ENCODE data around the gene KCNH4.
A peak's percentile ranks its signal among the peaks of the same experiment; 100 is the strongest.
"Not testable (repeated sequence)": the region's sequence is repeated elsewhere in the genome, so short reads cannot be mapped to it uniquely, and the experiment has no call there.

Gene KCNH4

DNA sequence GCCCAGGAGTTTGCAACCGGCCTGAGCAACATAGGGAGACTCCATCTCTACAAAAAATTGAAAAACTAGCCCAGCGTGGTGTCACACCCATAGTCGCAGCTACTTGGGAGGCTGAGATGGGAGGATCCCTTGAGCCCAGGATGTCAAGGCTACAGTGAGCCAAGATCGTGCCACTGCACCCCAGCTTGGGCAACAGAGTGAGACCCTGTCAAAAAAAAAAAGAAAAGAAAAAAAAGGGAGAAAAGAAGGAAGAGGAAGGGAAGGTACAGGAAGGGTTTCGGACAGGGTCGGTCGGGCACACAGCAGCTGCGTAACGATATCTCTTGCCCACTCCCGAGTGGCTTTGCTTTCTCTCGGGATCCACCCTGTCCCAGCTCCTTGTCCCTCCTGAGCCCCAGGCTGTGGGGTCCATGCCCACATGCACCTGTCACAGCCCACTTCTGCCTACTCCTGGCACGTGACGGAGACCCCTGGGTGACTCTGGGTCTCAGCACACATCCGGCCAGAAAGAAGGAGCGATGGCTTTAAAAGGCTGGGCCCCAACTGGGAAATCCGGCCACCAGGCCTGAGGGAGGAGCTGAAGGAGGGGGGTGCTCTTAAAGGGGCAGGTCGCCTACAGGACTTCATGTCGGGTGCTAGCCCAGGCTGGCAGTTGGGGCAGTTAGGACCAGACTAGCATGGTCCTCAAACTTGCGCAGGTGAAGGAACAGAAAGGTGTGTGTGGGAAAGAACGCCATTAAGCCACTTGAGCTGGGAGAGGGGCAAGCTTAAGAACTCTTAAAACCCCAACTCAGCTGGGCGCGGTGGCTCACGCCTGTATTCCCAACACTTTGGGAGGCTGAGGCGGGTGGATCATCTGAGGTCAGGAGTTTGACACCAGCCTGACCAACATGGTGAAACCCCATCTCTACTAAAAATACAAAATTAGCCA, 13.3 kb upstream of the KCNH4 start, which contains the start of gene GHDC:
TSS of gene GHDC (minus strand) at position 526 of the 931 bp plus-strand sequence. CDS start 913 bp downstream, outside the sequence.
- peak; percentile 90 for DNase-seq (ENCODE audit: low spot score)

DNA sequence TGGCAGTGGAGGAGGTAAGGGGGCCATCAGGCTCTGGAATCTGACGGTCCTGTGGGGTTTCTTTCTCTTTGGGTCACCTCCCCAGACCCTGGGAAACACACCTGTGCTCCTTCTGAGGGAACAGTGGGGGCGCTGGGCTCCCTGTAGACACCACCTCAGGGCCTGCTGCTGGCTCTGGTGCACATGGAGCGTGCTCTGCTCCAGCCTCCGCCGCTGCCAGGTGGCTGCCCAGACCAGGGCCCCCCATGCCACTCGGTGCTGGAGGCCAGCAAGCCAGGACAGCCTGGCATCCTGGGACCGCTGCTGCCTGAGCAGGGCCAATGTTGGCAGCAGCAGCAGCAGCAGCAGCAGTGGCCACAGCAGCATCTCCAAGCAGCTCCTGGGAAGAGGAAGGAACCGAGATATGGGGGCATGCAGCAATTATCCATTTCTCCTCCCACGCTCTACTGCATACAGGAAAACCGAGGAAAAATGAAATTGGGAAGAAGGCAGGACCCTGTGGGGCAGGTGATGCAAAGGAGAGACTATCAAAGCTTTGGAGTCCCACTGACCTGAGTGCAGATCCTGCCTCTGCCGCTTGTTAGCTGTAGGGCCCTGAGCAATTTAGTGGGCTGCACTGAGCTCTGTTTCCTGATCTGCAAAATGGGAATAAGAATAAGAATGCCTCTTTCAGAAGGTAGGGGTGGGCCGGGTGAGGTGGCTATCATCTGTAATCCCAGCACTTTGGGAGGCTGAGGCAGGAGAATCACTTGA, 12.4 kb upstream of the KCNH4 start:
- DNase-seq (ENCODE audit: low spot score) = no peak

DNA sequence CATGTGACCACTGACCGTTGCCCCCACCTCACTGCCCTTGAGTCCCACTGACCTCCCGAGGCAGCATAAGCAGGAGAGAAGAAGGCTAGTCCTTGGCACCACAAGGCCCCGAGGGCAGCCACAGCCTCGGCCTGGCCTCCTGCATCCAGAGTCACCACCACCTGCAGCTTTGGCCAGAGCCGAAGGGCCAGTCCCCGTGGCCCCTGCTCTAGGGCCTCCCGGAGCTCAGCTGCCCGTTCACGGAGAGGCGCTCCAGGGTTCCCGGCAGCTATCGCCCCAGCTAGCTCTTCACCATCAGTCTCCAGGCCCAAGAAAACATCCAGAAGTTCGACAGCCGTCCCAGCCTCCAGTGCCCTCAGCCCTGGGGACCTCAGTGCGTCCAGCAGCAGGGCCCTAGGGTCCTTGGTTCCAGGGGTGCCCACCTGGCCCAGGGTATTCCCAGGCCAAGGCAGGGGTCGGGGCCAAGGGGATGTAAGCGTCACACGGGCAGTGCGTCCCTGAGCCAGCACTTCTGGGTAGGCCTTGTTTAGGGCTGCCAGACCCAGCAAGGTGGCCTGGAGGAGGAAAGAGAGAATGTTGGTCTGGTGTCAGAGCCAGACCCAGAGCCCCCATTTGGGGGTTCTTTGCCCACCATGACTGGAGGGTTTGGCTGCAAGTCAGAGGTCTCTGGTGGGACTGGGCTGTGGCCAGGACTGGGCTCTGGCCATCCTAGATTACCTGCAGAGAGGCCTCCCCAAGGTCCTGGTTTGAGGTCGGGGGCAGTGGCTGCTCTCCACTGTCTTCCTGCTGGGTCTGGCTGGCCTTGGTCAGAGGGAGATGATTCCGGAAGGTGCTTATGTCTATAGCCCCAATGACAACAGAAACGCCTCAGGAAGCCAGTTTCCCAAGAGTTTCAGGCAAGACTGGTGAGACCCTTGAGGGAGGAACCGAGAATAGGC, 11.5 kb upstream of the KCNH4 start:
- no peak for DNase-seq (ENCODE audit: low spot score)

DNA sequence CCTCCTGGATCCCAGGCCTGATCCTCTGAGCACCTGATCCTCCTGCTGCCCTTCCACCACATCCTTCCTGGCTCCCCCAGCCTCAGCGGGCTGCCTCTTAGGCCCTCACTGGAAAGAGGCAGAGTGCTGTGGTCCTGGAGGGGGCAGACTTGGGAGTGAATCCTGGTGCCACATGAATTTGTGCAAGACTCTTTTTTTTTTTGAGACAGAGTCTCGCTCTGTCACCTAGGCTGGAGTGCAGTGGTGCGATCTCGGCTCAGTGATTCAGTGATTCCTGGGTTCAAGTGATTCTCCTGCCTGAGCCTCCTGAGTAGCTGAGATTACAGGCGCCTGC, 10.3 kb upstream of the KCNH4 start:
- no peak for DNase-seq (ENCODE audit: low spot score)

DNA sequence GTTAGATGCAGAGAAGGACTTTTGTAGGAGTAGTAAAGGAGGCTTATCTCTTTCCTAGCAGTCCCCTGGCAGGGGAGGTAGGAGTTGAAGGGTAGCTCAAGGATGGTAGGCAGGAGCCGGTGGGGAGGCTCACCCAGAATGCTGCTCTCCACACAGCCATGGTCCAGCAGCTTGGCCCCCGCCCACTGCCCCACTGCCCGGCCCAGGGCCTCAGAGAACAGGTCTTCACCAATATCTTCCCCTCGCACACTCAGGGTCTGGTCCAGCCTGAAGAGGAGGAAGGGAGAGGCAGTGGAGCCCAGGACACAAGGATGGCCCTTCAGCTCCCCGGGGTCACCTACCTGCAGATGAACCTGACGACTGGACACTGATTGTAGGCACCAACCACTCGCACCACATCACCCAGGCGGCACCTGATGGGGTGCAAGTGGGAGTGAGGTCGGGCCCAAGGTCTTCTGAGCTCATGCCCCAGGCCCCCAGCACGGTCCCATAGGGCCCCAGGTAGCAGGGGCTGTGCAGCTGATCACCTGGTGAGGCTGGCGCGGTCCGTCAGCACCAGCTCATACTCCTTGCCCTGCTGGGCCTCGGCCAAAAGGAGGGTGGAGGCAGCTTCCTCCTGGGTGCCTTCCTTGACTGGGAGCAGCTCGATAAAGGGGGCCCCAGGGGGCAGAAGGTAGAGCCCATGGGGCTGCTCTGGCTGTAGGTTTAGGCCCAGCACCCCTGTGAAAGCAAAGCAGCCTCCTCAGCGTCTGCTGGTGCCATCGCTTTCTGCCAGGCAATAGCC, 9.7 kb upstream of the KCNH4 start:
- DNase-seq (ENCODE audit: low spot score) = no peak

DNA sequence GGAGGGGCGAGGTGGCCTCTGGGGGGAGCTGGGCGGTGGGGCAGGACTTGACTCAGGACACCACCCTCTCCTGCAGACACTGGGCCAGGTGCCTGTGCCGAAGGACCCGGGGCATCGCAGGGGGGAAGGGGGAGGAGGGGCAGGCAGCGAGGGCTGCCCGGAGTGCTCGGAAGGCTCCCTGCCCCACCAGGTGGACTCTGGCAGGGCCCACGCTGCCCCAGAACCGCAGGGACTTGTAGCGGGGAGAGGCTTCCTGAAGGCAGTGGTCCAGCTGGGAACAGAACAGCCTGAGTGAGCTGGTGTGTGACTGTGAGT, 8.7 kb upstream of the KCNH4 start:
- no peak for DNase-seq (ENCODE audit: low spot score)

DNA sequence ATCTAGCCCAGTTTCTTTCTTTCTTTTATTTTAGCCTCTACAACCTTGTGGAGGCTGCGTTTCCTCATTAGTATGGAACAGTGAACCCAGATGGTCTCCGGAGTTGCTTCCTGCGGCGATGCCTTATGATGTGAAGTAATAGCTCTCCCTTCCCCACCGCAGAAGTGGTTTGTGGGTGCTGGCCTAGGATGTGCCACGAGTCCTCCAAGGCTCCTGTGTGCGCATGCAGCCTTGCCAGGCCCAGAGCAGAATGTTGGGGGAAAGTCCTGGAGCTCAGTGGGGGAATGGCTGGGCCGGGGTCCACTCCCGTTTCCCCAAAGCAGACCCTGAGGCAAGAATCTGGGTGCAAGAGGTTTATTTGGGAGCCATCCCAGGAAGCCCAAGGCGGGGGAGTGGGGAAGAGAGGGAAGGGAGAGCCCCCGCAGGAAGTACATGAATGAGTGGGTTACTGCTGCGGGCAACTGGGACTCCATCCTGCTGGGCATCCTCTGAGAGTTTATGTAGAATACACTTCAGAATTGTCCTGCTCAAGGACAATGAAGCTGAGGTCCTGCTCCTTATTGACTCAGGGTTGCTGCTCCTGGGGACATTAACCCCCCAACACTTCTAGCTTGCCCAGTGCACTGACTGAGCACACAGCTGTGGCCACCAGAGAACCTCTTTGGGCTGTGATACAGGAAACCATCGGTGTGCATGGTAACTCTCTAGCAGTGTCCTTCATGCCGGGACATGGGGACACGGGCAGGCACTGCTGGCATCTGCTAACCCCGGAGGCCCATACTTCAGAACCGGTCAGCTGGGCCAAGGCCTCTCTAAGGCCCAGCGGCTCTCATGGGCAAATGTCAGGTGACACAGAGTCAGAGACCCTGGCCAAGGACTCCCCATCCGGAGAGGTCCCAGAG, 8.1 kb upstream of the KCNH4 start:
- no peak for DNase-seq (ENCODE audit: low spot score)

DNA sequence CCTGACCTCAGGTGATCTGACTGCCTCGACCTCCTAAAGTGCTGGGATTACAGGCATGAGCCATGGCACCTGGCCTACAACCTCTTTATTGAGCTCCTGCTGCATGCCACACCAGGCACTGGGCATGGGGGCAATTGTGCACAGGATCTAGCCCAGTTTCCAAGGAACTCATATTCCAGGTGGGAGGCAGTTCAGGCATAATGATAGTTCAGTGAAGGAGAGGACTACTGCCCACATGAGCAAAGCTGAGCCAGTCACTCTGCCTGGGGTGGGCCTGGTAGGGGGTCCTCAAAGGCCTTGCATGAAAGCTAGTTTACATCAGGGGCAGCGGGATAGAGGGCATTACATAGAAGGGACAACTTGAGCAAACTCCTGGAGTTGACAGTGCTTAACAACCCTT, 6.9 kb upstream of the KCNH4 start:
- no peak for DNase-seq (ENCODE audit: low spot score)

DNA sequence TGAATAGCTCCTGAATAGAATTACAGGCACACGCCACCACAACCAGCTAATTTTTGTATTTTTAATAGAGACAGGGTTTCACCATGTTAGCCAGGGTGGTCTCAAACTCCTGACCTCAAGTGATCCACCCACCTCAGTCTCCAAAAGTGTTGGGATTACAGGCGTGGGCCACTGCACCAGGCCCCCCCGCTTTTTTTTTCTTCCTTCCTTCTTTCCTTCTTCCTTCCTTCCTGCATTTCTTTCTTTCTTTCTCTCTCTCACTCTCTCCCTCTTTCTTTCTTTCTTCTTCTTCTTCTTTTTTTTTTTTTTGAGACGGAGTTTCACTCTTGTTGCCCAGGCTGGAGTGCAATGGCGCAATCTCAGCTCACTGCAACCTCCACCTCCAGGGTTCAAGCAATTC, 5.2 kb upstream of the KCNH4 start:
- DNase-seq (ENCODE audit: low spot score) = not testable (repeated sequence)

DNA sequence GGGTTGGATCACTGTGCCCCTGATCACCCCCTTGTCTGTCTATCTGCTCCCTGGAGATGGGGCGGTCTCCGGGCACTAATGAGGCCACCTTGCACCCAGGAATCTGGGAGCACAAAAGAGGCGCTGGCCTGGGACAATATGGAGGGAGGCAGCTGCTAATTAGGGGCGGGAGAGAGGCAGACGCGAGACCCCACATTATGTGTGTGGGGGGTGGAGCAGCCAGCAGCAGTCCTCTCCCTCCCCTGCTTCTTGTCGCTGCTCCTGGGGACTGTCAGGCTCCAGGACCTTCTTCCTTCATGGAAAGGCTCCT, 4.6 kb upstream of the KCNH4 start:
- peak; percentile 78 for DNase-seq (ENCODE audit: low spot score)

DNA sequence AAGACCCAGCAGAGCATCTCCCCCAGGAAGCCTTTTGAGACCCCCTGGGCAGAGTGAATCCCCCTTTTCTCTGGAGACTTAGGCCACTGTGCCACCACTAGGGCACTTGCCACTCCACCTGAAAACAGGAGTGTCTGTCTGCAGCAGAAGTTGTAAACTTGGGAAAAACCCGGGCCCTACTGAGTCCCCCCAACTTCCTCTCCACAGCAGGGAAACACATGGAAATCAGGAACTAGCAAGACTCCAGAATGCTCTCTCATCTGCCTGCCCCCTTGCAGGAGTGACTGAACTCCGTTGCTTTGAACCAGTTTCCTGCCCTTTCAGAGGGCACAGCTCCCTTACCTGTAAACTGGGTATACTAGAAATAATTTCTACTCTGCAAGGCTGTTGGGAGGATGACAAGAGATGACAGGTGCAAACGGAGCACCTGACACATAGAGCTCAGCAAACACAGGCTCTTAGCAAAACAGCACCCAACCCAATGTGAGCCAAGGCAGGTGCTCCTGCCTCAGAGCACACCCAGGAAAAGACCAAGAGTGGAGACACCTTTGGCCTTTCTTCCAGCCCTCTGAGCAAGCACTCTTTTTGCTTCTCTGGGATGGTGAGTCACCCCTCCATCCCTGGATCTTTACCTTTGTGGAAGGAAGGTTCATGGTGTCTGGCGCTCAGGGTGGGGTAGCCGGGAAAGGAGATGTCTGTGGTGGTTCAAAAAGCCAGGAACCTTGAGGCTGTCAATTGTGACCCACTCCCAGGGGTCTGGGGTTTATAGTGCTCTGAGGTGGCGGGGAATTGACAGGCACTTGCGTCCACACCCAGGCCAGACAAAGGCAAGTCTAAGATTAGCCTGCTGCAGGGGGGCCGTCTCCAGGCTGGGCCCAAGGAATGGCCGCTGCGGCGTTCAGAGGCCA, 4.0 kb upstream of the KCNH4 start, which contains the start of gene HCRT:
TSS of gene HCRT (minus strand) at position 740 of the 908 bp plus-strand sequence. CDS start at position 653, 87 bp downstream.
- peak; percentile 73 for DNase-seq (ENCODE audit: low spot score)

DNA sequence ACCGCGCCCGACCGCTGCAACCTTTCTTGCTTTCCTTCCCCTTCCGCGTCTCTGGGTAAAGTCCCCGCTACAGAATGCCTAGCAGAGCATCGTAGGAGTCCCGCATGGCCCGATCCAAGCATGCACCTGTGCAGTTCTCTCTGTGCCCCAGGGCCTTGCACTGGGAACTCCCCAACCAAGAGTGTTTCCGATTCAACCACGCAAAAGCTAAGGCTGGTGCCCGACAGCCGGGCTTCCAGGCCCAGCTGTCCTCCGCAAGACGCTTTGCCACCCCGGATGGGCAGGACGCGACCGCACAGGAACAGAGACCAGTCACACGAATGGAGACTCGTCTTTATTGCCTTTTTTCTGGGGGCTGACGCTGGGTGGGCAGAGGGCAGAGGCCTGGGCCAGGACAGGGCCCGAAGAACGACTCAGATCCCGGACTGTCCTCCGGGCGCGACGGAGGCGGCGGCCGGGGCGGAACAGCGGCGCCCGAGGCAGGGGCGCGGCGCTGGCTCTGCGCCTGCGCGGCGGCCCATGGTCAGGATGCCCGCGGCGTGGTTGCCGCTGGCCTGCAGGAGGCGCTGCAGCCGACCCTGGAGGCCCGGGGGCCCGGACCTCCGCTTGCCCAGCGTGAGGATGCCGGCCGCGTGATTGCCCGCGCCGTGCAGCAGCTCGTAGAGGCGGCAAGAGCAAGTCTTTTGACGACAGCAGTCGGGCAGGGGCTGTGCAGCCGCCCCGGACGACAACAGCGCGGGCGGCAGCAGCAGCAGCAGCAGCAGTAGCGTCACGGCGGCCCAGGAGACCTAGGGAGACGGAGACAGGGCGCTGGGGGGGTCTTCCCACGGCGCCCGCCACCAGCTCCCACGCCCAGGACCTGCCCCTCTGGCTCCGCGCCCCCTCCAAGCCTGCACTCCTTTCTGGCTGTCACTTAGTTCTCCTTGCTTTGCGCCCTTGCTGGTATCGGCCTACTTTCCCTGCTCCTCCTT, 3.1 kb upstream of the KCNH4 start:
- peak; percentile 84 for DNase-seq (ENCODE audit: low spot score)

DNA sequence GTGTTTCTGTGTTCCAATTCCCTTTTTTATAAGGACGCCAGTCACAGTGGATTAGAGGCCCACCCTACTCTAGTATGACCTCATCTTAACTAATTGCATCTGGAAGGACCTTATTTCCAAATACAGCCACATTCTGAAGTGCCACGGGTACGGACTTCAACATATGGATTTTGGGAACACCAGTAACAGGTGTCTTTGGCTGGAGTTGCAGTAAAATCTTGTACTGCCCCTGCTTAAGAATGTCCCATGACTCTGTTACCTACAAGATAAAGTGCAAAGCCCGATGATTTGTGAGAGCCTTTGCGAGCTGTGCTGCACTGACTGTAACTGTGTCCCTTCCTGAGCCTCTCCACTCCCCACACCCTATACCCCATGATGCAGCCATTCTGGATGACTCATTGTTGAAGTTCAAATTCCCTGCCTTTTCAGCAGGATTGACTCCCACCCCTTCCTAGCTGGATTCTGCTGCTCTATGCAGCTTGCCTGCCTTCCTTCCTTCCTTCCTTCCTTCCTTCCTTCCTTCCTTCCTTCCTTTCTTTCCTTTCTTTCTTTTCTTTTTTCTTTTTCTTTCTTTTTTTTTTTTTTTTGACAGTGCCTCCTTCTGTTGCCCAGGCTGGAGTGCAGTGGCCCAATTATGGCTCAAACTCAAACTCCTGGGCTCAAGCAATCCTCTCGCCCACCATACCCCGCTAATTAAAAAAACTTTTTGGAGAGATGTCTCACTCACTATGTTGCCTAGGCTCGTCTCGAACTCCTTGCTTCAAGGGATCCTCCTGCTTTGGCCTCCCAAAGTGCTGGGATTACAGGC, 2.2 kb upstream of the KCNH4 start:
- DNase-seq (ENCODE audit: low spot score) = no peak

DNA sequence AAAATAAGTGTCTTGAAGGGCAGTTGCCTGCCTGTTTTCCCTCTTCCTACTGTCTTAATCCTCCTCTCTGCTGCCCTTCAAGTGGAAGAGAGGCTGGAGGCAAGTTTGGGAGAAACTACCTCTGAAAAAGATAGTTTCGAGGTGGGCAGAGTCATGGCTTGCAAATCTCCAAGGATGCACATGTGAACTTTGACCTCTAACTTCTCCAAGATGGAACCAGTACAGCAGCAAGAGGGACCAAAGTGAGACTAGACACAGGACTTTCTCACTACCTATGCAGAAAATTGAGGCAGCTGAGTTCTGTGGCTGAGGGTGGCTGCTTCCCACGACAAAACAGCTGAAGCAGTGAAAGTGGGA, 887 bp upstream of the KCNH4 start:
- no peak for DNase-seq (ENCODE audit: low spot score)

DNA sequence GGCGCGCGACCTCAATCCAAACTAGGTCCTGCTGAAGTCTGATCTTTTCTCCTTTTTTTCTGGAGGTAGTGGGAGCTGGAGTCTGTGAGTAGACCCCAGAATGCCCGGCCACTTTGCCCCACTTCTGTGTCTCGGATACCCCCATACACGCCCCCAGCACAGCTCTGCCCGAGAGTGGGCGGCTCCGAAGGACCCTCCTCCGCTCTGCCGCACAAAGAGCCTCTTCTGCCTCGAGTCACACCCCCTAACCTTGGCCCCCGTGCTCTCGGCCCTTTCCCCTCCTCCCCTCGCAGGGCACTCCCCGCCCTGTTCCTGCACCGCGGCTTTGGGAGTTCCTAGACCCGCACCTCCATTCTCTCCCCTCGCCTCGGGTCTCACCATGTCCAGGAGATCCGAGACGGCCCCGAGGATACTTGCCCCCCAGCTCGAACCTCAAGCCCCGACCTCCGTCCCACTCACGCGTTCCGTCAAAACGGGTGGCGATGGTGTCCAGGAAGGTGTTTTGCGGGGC, 476 bp downstream of the KCNH4 start:
- DNase-seq (ENCODE audit: low spot score) = no peak

DNA sequence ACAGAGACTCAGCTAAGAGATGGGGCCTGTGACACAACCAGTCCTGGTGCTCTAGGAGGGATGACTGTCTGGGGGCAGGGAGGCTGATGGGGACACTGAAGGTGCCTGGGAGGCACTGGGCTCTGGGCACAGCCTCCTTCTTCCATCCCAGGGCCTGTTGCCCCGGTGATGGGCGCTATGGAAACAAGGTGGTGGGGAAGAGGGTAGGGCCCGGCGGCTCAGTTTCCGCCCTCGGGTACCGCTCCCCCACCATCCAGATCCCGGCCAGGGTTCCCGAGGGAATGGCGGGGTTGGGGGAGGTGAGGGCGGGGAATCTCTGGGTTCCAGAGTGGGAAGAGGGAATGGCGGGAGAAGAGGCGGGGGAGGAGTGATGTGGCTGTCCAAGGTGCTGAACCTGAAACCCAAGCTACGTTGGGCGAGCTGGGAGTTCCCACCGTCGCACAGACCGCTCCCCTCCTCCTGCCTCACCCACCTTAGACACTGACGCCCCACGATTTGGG, 981 bp downstream of the KCNH4 start:
- DNase-seq (ENCODE audit: low spot score) = peak; percentile 67

DNA sequence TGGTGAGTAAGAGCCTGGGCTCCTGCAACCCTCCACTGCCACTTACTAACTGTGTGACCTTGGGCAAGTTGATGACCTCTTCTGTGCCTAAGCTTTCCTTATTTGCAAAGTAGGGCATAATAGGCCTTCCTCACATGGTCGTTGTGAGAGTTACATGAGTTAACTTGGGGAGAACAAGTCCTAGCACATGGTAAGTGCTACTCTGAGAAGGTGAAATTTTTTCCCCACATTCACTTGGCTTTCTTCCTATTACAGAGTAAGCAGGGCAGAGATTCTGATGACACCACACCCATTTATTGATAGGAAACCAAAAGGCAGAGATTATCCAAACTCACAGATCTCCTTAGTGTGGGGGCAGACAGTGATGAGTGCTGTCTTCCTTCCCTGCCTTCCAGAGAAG, 1.6 kb downstream of the KCNH4 start:
- no peak for DNase-seq (ENCODE audit: low spot score)
